Measurements from ENCODE around the gene GPS1. TPM values are rescaled to one million over a fixed set of nuclear protein-coding genes. Genes with fewer than 3 reads are reported as not detected.

The GPS1 gene
- total and polyA plus RNA-seq, 2 of the 4 experiments (the other 2 are of a cell fraction), result 157 to 181 TPM

- Histone ChIP-seq H2BK120ac (ENCODE audit: low read depth, low read length) (no peak overlapping the region), H3K4ac (ENCODE audit: low read depth, low read length) (no peak overlapping the region), H2BK5ac (ENCODE audit: low read depth, low read length, poor library complexity, severe bottlenecking) (no peak overlapping the region), H3K9me1 (ENCODE audit: insufficient read depth, low read length) (peaks cover 5% of the 10 kb centered on the region), H2AFZ (replicated peaks; ENCODE audit: low read length, poor library complexity) (no peak overlapping the region), H3K4me2 (ENCODE audit: low read depth, low read length) (no peak overlapping the region), H3K27ac (ENCODE audit: insufficient read depth, low read length) (no peak overlapping the region), H3K9ac (ENCODE audit: low read depth, low read length) (no peak overlapping the region), H4K91ac (ENCODE audit: insufficient read depth, low read depth, low read length) (no peak overlapping the region), H3K36me3 (ENCODE audit: control insufficient read depth, insufficient read depth, low read length) (peaks cover 56% of the 10 kb centered on the region), H2BK15ac (ENCODE audit: low read depth, low read length) (no peak overlapping the region), H4K20me1 (ENCODE audit: insufficient read depth, low read length) (peaks cover 4% of the 10 kb centered on the region), H3K4me1 (ENCODE audit: control insufficient read depth, insufficient read depth, low read length) (peaks cover 18% of the 10 kb centered on the region), H3K9me3 (ENCODE audit: control insufficient read depth, insufficient read depth, low read length) (no peaks in the 10 kb centered on the region), H3K14ac (replicated peaks; ENCODE audit: low read depth, low read length) (no peak overlapping the region), H4K8ac (ENCODE audit: low read depth in 2 of 2, low read length in 2 of 2) (no peak overlapping the region), H3K27me3 (ENCODE audit: control insufficient read depth, insufficient read depth, low read length) (no peaks in the 10 kb centered on the region), H2AK5ac (ENCODE audit: low read depth, low read length) (no peak overlapping the region), H3K23ac (ENCODE audit: low read depth, low read length) (no peak overlapping the region), H2AK9ac (replicated peaks; ENCODE audit: low read depth, low read length, poor library complexity) (no peak overlapping the region), H3K56ac (ENCODE audit: extremely low read depth, insufficient read depth, low read length) (no peak overlapping the region), H4K5ac (ENCODE audit: low read depth, low read length) (no peak overlapping the region), H3K4me3 (ENCODE audit: insufficient read depth, low read depth, low read length) (no peak overlapping the region), H2BK20ac (ENCODE audit: low read depth, low read length) (no peak overlapping the region), H3K18ac (ENCODE audit: low read depth, low read length) (no peak overlapping the region), H3K79me1 (ENCODE audit: low read depth in 1 of 2, low read length in 2 of 2) (peaks cover 16 to 40% of the 10 kb centered on the region in 2 experiments)
- no peak for TF ChIP-seq MAFK (IDR thresholded peaks at IDR 0.05; ENCODE audit: low read depth, low read length)
- no peak for TF ChIP-seq BHLHE40 (IDR thresholded peaks at IDR 0.05; ENCODE audit: low read depth, low read length)
- TF ChIP-seq CEBPB (IDR thresholded peaks at IDR 0.05; ENCODE audit: low read depth, low read length), result no peak
- TF ChIP-seq ELK1 (IDR thresholded peaks at IDR 0.05; ENCODE audit: borderline replicate concordance, low read depth, low read length), result no peak
- TF ChIP-seq POLR2A (IDR thresholded peaks at IDR 0.05; ENCODE audit: low read depth, low read length), result no peak
- TF ChIP-seq USF2 (IDR thresholded peaks at IDR 0.05; ENCODE audit: low read depth, low read length), result no peak
- TF ChIP-seq NFE2L2 (IDR thresholded peaks at IDR 0.05; ENCODE audit: low read depth, low read length), result no peak
- no peak for TF ChIP-seq FOS (IDR thresholded peaks at IDR 0.05; ENCODE audit: low read depth, low read length)
- no peak for TF ChIP-seq MAZ (IDR thresholded peaks at IDR 0.05; ENCODE audit: borderline replicate concordance, low read depth, low read length)
- TF ChIP-seq CTCF (conservative IDR thresholded peaks at IDR 0.05; ENCODE audit: low read depth, low read length), result no peak
- no peak for TF ChIP-seq RAD21 (IDR thresholded peaks at IDR 0.05; ENCODE audit: low read length)
- TF ChIP-seq MXI1 (IDR thresholded peaks at IDR 0.05; ENCODE audit: borderline replicate concordance, low read depth, low read length), result no peak
- no peak for TF ChIP-seq CHD1 (IDR thresholded peaks at IDR 0.05; ENCODE audit: low read depth, low read length)
- TF ChIP-seq SMC3 (IDR thresholded peaks at IDR 0.05; ENCODE audit: low read depth, low read length), result no peak
- no peak for TF ChIP-seq RCOR1 (IDR thresholded peaks at IDR 0.05; ENCODE audit: insufficient replicate concordance, low read length)
- no peak for TF ChIP-seq RFX5 (IDR thresholded peaks at IDR 0.05; ENCODE audit: low read depth, low read length)
- ATAC-seq (ENCODE audit: low read depth), result no peak
- in situ Hi-C loops (cut with MboI; ENCODE audit: low sequenced_read_pairs), result no loop called here
- CTCF ChIA-PET, result no interaction called here
- intact Hi-C loops (cut with micrococcal nuclease), result no loop called here
- POLR2A ChIA-PET (ENCODE audit: unreplicated experiment), result no interaction called here
- WGBS, 2 experiments (ENCODE audit: extremely low coverage in 2 of 2, insufficient read length in 1 of 2), result 95% methylated on average over 23 of the region's 38 CpGs; no CpG with 5 or more reads in 1 of the 2 experiments
- BruUV-seq (replicated peaks), result no TSS peak
- dilution Hi-C loops (cut with HindIII; ENCODE audit: low sequenced_read_pairs, unreplicated experiment), result no loop called here
- DNase-seq, result no peak
Observed at GRCh38 chr17:82054351-82055022, 2.8 kb downstream of the GPS1 start.

All from IMR-90 (cell line).